22Rv1 (cell line): ENCODE measurements around the gene LAGE3.

Source experiments
- H3K27ac ChIP-seq: fragments of 450-650 bp; 2 replicates; pipeline ENCODE4 v1.5.1; 2017
- CTCF ChIP-seq: fragments of 450-650 bp; IDR thresholded peaks from 2 replicates; pipeline ENCODE4 v1.5.1; 2017; ENCODE audit warnings: mild to moderate bottlenecking
- ZFX ChIP-seq: fragments of 450-650 bp; IDR thresholded peaks from 2 replicates; pipeline ENCODE4 v1.6.1; 2017; ENCODE audit warnings: antibody characterized with exemption, borderline replicate concordance

The LAGE3 gene

GRCh38 chrX:154452823-154453222, 26.3 kb downstream of the LAGE3 start:
- no peak overlapping the region for H3K27ac ChIP-seq

GRCh38 chrX:154450312-154450711, 28.8 kb downstream of the LAGE3 start:
- TF ChIP-seq CTCF (no peak), ZFX (no peak)
- no peak overlapping the region for H3K27ac ChIP-seq

More at GRCh38 chrX:154452823-154453222, 26.3 kb downstream of the LAGE3 start:
- no peak for TF ChIP-seq ZFX
- no peak for TF ChIP-seq CTCF

- H3K27ac ChIP-seq, result no peak overlapping the region
- TF ChIP-seq CTCF, result no peak
- TF ChIP-seq ZFX, result no peak
Observed at GRCh38 chrX:154449618-154450017, 29.5 kb downstream of the LAGE3 start.

- H3K27ac ChIP-seq, result no peak overlapping the region
- TF ChIP-seq ZFX (no peak), CTCF (no peak)
Observed at GRCh38 chrX:154448484-154448883, 30.6 kb downstream of the LAGE3 start.

GRCh38 chrX:154446430-154446829, 32.7 kb downstream of the LAGE3 start:
- no peak for TF ChIP-seq ZFX
- H3K27ac ChIP-seq, result no peak overlapping the region

- H3K27ac ChIP-seq, result no peak overlapping the region
- TF ChIP-seq CTCF, result no peak
- TF ChIP-seq ZFX, result no peak
Observed at GRCh38 chrX:154445776-154446175, 33.3 kb downstream of the LAGE3 start.

- TF ChIP-seq CTCF (no peak), ZFX (no peak)
- peak overlapping the region; percentile 72 for H3K27ac ChIP-seq
Observed at GRCh38 chrX:154444755-154445246, 34.3 kb downstream of the LAGE3 start.

GRCh38 chrX:154443992-154444754, 34.9 kb downstream of the LAGE3 start, which contains the start of gene FAM50A:
Gene FAM50A, plus strand, starts transcription at chrX:154444141. Its CDS starts 95 bp downstream, at chrX:154444236.
- no peak for TF ChIP-seq CTCF
- TF ChIP-seq ZFX, result no peak
- peak within 1 kb of the TSS; percentile 72 for H3K27ac ChIP-seq
